GM12878 (cell line): ENCODE measurements around the gene FAM171A1. TPM values are rescaled to one million over a fixed set of nuclear protein-coding genes. Genes with fewer than 3 reads are reported as not detected.

Source experiments
- ATAC-seq: fragments of 200-7000 bp; cut with Tn5 transposase; 3 replicates; pipeline ENCODE4 v1.9.1; 2020; ENCODE audit warnings: mild to moderate bottlenecking, moderate library complexity
- BruUV-seq: library from RNA; stranded (reverse); fragments of 400-500 nt; replicated peaks from 2 replicates; lab custom pipeline; 2021; lab: Mats Ljungman, UMichigan
- CTCF ChIA-PET: fragments of 300-600 bp; sonication (Branson Sonifier 250); formaldehyde crosslinking; extraction: SDS; loops from one replicate; lab custom pipeline; 2021; ENCODE audit warnings: inconsistent platforms; lab: Yijun Ruan, JAX
- POLR2A ChIA-PET: fragments of 350-600 bp; formaldehyde crosslinking; extraction: SDS; loops from one replicate; lab custom pipeline; 2021; ENCODE audit warnings: inconsistent platforms; lab: Charles Lee
- RAD21 ChIA-PET: fragments of 300-600 bp; sonication (Branson Sonifier 250); formaldehyde crosslinking; loops from one replicate; lab custom pipeline; 2023; ENCODE audit warnings: antibody characterized with exemption; ENCODE audit not compliant: unreplicated experiment; lab: Charles Lee
- SMC1A ChIA-PET: fragments of 300-600 bp; sonication (Branson Sonifier 250); formaldehyde crosslinking; loops from one replicate; lab custom pipeline; 2023; ENCODE audit not compliant: unreplicated experiment, uncharacterized antibody; lab: Charles Lee
- DNase-seq: peaks from one replicate; pipeline ENCODE4 v3.0.0-alpha.2; 2011; ENCODE audit warnings: low read depth, low spot score
- FAIRE-seq: peaks from 3 replicates; lab custom pipeline; 2011; peaks lifted over from hg19 to GRCh38; lab: Jason Lieb, UNC
- H2AFZ ChIP-seq: 2 replicates; pipeline ENCODE4 v1.6.0; 2011; ENCODE audit warnings: low read depth, low read length, control low read depth; ENCODE audit not compliant: control insufficient read depth
- H3K27ac ChIP-seq: 2 replicates; pipeline ENCODE4 v1.5.1; 2011; ENCODE audit warnings: control low read depth; ENCODE audit not compliant: control insufficient read depth, insufficient read depth
- H3K27me3 ChIP-seq, 2 experiments: replicated peaks in 1 of 2; 2 replicates each; pipeline versions ENCODE4 v1.6.0 to v1.6.1; 2011; ENCODE audit warnings: low read length in 1 of 2; ENCODE audit not compliant: control insufficient read depth in 2 of 2, insufficient read depth in 2 of 2
- H3K36me3 ChIP-seq, 2 experiments: 2 replicates each; pipeline ENCODE4 v1.5.1; 2011; ENCODE audit warnings: low read length in 1 of 2; ENCODE audit not compliant: control insufficient read depth in 2 of 2, insufficient read depth in 2 of 2
- H3K4me1 ChIP-seq: 2 replicates; pipeline ENCODE4 v1.6.1; 2011; ENCODE audit warnings: mild to moderate bottlenecking, low read length, moderate library complexity, mixed read lengths; ENCODE audit not compliant: control insufficient read depth, insufficient read depth
- H3K4me2 ChIP-seq: 2 replicates; pipeline ENCODE4 v1.6.0; 2011; ENCODE audit warnings: control low read depth; ENCODE audit not compliant: control insufficient read depth, insufficient read depth
- H3K4me3 ChIP-seq: fragments of 200-600 bp; sonication (generic); 2 replicates; pipeline ENCODE4 v1.5.1; 2016
- H3K79me2 ChIP-seq: 2 replicates; pipeline ENCODE4 v1.6.0; 2011; ENCODE audit warnings: low read length; ENCODE audit not compliant: control insufficient read depth, insufficient read depth
- H3K9ac ChIP-seq: 2 replicates; pipeline ENCODE4 v1.8.0; 2011; ENCODE audit warnings: low read length, control low read depth, mixed read lengths; ENCODE audit not compliant: control insufficient read depth, insufficient read depth
- H3K9me3 ChIP-seq: replicated peaks from 3 replicates; pipeline ENCODE4 v1.5.1; 2011; ENCODE audit warnings: mild to moderate bottlenecking, low read length; ENCODE audit not compliant: control insufficient read depth, insufficient read depth
- H4K20me1 ChIP-seq: 2 replicates; pipeline ENCODE4 v1.6.0; 2011; ENCODE audit not compliant: control insufficient read depth, insufficient read depth
- BHLHE40 ChIP-seq, 2 experiments: fragments of 450-650 bp in 1 of 2; IDR thresholded peaks; 2 replicates each; pipeline ENCODE4 v1.6.1; 2011 to 2017; ENCODE audit warnings: low read depth in 2 of 2, borderline replicate concordance in 1 of 2, improper control_type of control experiment in 1 of 2, low read length in 1 of 2, mild to moderate bottlenecking in 1 of 2
- CUX1 ChIP-seq: IDR thresholded peaks from 2 replicates; pipeline ENCODE4 v1.6.1; 2012; ENCODE audit warnings: improper control_type of control experiment, low read depth, low read length; ENCODE audit not compliant: insufficient replicate concordance
- E4F1 ChIP-seq: fragments of 450-650 bp; IDR thresholded peaks from 2 replicates; pipeline ENCODE4 v1.6.1; 2018; ENCODE audit warnings: borderline replicate concordance, mild to moderate bottlenecking; ENCODE audit not compliant: partially characterized antibody
- ESRRA ChIP-seq: IDR thresholded peaks from 2 replicates; pipeline ENCODE4 v1.6.1; 2012; ENCODE audit warnings: mild to moderate bottlenecking, low read length, improper control_type of control experiment
- EZH2 ChIP-seq: IDR thresholded peaks from 2 replicates; pipeline ENCODE4 v1.6.1; 2012; ENCODE audit warnings: low read depth, mild to moderate bottlenecking, control low read depth, inconsistent platforms, low read length, borderline replicate concordance; ENCODE audit not compliant: control insufficient read depth
- HDAC2 ChIP-seq: fragments of 200-600 bp; sonication (generic); IDR thresholded peaks from 2 replicates; pipeline ENCODE4 v1.6.1; 2017
- HDGF ChIP-seq: fragments of 450-650 bp; IDR thresholded peaks from 2 replicates; pipeline ENCODE4 v1.6.1; 2016; ENCODE audit warnings: antibody characterized with exemption
- IKZF2 ChIP-seq, 2 experiments: fragments of 450-650 bp; IDR thresholded peaks; 2 replicates each; pipeline ENCODE4 v1.6.1; 2017; ENCODE audit warnings: mild to moderate bottlenecking in 2 of 2, moderate library complexity in 2 of 2
- KAT2A ChIP-seq: conservative IDR thresholded peaks from 2 replicates; pipeline ENCODE4 v1.6.1; 2011; ENCODE audit warnings: low read depth, low read length; ENCODE audit not compliant: control insufficient read depth
- MXI1 ChIP-seq: fragments of 150-350 bp; IDR thresholded peaks from 2 replicates; pipeline ENCODE4 v1.6.1; 2011; ENCODE audit warnings: low read depth, mild to moderate bottlenecking, inconsistent platforms, low read length, improper control_type of control experiment
- MYC ChIP-seq: IDR thresholded peaks from 2 replicates; pipeline ENCODE4 v1.6.1; 2011; ENCODE audit warnings: mild to moderate bottlenecking, low read length, moderate library complexity, inconsistent platforms; ENCODE audit not compliant: insufficient read depth, insufficient replicate concordance, insufficient read length, severe bottlenecking
- NBN ChIP-seq: fragments of 450-650 bp; IDR thresholded peaks from 2 replicates; pipeline ENCODE4 v1.6.1; 2016
- NFYB ChIP-seq: IDR thresholded peaks from 2 replicates; pipeline ENCODE4 v1.6.1; 2011; ENCODE audit warnings: low read depth, mild to moderate bottlenecking, low read length, improper control_type of control experiment, moderate library complexity; ENCODE audit not compliant: insufficient read depth
- NR2F1 ChIP-seq: fragments of 450-650 bp; conservative IDR thresholded peaks from 2 replicates; pipeline ENCODE4 v1.6.1; 2017; ENCODE audit warnings: mild to moderate bottlenecking
- RAD21 ChIP-seq: IDR thresholded peaks from 2 replicates; pipeline ENCODE4 v1.6.1; 2011; ENCODE audit warnings: mild to moderate bottlenecking, low read depth, low read length, moderate library complexity; ENCODE audit not compliant: insufficient read depth
- SMAD1 ChIP-seq: fragments of 450-650 bp; IDR thresholded peaks from 2 replicates; pipeline ENCODE4 v1.6.1; 2018; ENCODE audit warnings: mild to moderate bottlenecking, low read depth; ENCODE audit not compliant: partially characterized antibody
- STAT3 ChIP-seq: IDR thresholded peaks from 2 replicates; pipeline ENCODE4 v1.6.1; 2011; ENCODE audit warnings: low read depth, low read length, improper control_type of control experiment
- SUPT20H ChIP-seq: IDR thresholded peaks from 2 replicates; pipeline ENCODE4 v1.6.1; 2011; ENCODE audit warnings: low read depth, mild to moderate bottlenecking, low read length, moderate library complexity, borderline replicate concordance; ENCODE audit not compliant: control insufficient read depth
- WGBS: methylation state at CpG from one replicate; pipeline ENCODE4 v1.1.6; 2016; ENCODE audit warnings: low lambda C conversion rate; ENCODE audit not compliant: insufficient replicate concordance, insufficient coverage; ENCODE audit errors: missing lambda C conversion rate; 5-methylcytosine and 5-hydroxymethylcytosine counted together
- in situ Hi-C: fragments of 300-500 bp; cut with MboI; formaldehyde crosslinking; loops from 9 replicates; pipeline ENCODE4 v1.14.3; 2018; ENCODE audit warnings: mixed read lengths
- intact Hi-C: fragments of 100-400 bp; cut with micrococcal nuclease; formaldehyde crosslinking; loops from one replicate; pipeline ENCODE4 v1.14.2; 2022; ENCODE audit not compliant: unreplicated experiment
- polyA plus RNA-seq, 11 experiments: library from polyadenylated mRNA; depleted of rRNA in 4 of 11; unstranded in 6 of 11; stranded (reverse) in 5 of 11; fragments of >200 nt; fragmentation: Nextera tagmentation in 4 of 11; fragmentation: Illumina TruSeq in 1 of 11; extraction: Ambion mirVana in 4 of 11; extraction: Trizol in 1 of 11; gene quantifications; 1 replicate in 1 of 11; 2 replicates in 10 of 11; pipeline versions ENCODE4 v1.2.1 to v1.2.3, GENCODE V29; 2011 to 2016; ENCODE audit warnings: inconsistent platforms in 2 of 11, missing spikeins in 2 of 11, low read depth in 1 of 11
- total RNA-seq, 4 experiments: library from RNA; depleted of rRNA in 3 of 4; stranded (reverse); fragments of >200 nt in 3 of 4; fragmentation: Illumina TruSeq in 1 of 4; extraction: Trizol in 1 of 4; gene quantifications; 2 replicates each; pipeline versions ENCODE4 v1.2.1 to v1.2.3, GENCODE V29; 2013 to 2021

FAM171A1 gene
- total and polyA plus RNA-seq, 10 of the 15 experiments (the other 5 are each of a cell fraction or from before 2014, with no cell fraction given): 0.05 to 0.28 (median 0.10) TPM; not detected in 1

GRCh38 chr10:15252396-15252795 is 118.7 kb downstream of the FAM171A1 start:
- in situ Hi-C loops (no loop called here), intact Hi-C loops (no loop called here)
- Histone ChIP-seq H3K9me3 (no peaks in the 10 kb centered on the region), H2AFZ (no peak overlapping the region), H3K4me3 (no peak overlapping the region), H3K27me3 (no peaks in the 10 kb centered on the region; a peak in 1 of 4 replicates), H3K27ac (no peak overlapping the region), H3K4me1 (peaks cover 5% of the 10 kb centered on the region), H4K20me1 (no peaks in the 10 kb centered on the region), H3K9ac (no peak overlapping the region), H3K36me3 (no peaks in the 10 kb centered on the region), H3K4me2 (no peak overlapping the region), H3K79me2 (no peaks in the 10 kb centered on the region)
- FAIRE-seq (no peak), DNase-seq (no peak), ATAC-seq (no peak)
- SMC1A ChIA-PET: interaction anchor here (1.1 kb wide), 1 partner anchor 12 kb away, joined by 3 read pairs; no protein-coding TSS in a partner anchor
- 62% methylated on average over 11 of the region's 11 CpGs for WGBS
- RAD21 ChIA-PET: no interaction called here
- BruUV-seq: no TSS peak
- TF ChIP-seq NFYB (no peak), SUPT20H (no peak), HDAC2 (no peak), IKZF2 (IDR thresholded peaks at IDR 0.05) (no peak), CUX1 (no peak), NR2F1 (no peak), HDGF (no peak), SMAD1 (no peak), NBN (no peak), STAT3 (no peak), RAD21 (no peak), E4F1 (no peak), KAT2A (no peak), ESRRA (no peak), EZH2 (no peak), MXI1 (no peak), MYC (no peak), BHLHE40 (IDR thresholded peaks at IDR 0.05; ENCODE audit: borderline replicate concordance in 1 of 2, low read depth in 2 of 2, low read length in 1 of 2) (no peak)
- POLR2A ChIA-PET: no interaction called here
- CTCF ChIA-PET: interaction anchor here (0.7 kb wide), 2 partner anchors 24 to 1023 kb away, joined by 3 read pairs; no protein-coding TSS in a partner anchor
